H9 (cell line): Measurements from ENCODE around the gene DPPA2. TPM values are rescaled to one million over a fixed set of nuclear protein-coding genes. Genes with fewer than 3 reads are reported as not detected.

Experiments used
- DNase-seq: peaks from one replicate; pipeline ENCODE4 v3.0.0-alpha.2; 2017
- H2AFZ ChIP-seq: one replicate; pipeline ENCODE4 v1.6.1; 2013; ENCODE audit warnings: mild to moderate bottlenecking, low read length, control low read depth, moderate library complexity
- H2AK5ac ChIP-seq: 2 replicates; pipeline ENCODE4 v1.6.1; 2013; ENCODE audit warnings: low read length, control low read depth, mixed read lengths; ENCODE audit not compliant: insufficient read length
- H2BK120ac ChIP-seq: one replicate; pipeline ENCODE4 v1.6.1; 2013; ENCODE audit warnings: low read depth, mild to moderate bottlenecking, low read length, control low read depth, inconsistent platforms; ENCODE audit not compliant: poor library complexity, severe bottlenecking
- H2BK12ac ChIP-seq: 2 replicates; pipeline ENCODE4 v1.6.1; 2013; ENCODE audit warnings: low read length, control low read depth, mixed read lengths, low read depth; ENCODE audit not compliant: insufficient read length
- H2BK15ac ChIP-seq: 2 replicates; pipeline ENCODE4 v1.6.1; 2013; ENCODE audit warnings: low read depth, low read length, control low read depth
- H2BK20ac ChIP-seq: one replicate; pipeline ENCODE4 v1.6.1; 2013; ENCODE audit warnings: low read depth, mild to moderate bottlenecking, low read length, control low read depth, inconsistent platforms; ENCODE audit not compliant: poor library complexity, severe bottlenecking
- H2BK5ac ChIP-seq: 2 replicates; pipeline ENCODE4 v1.6.1; 2013; ENCODE audit warnings: low read length, control low read depth, mixed read lengths; ENCODE audit not compliant: insufficient read length
- H3K14ac ChIP-seq: 2 replicates; pipeline ENCODE4 v1.6.1; 2013; ENCODE audit warnings: low read length, control low read depth; ENCODE audit not compliant: insufficient read depth
- H3K18ac ChIP-seq: 2 replicates; pipeline ENCODE4 v1.6.1; 2013; ENCODE audit warnings: low read depth, mild to moderate bottlenecking, mixed read lengths, low read length, control low read depth; ENCODE audit not compliant: insufficient read length
- H3K23ac ChIP-seq: 2 replicates; pipeline ENCODE4 v1.6.1; 2013; ENCODE audit warnings: low read length, control low read depth, mixed read lengths, low read depth; ENCODE audit not compliant: insufficient read length
- H3K23me2 ChIP-seq: 2 replicates; pipeline ENCODE4 v1.6.1; 2013; ENCODE audit warnings: low read depth, mild to moderate bottlenecking, mixed read lengths, low read length, control low read depth; ENCODE audit not compliant: insufficient read length, poor library complexity, severe bottlenecking
- H3K27ac ChIP-seq: 2 replicates; pipeline ENCODE4 v1.5.1; 2013; ENCODE audit warnings: low read length, control low read depth, mixed read lengths, low read depth; ENCODE audit not compliant: insufficient read length
- H3K27me3 ChIP-seq: 2 replicates; pipeline ENCODE4 v1.6.1; 2013; ENCODE audit warnings: low read length, control low read depth, inconsistent platforms; ENCODE audit not compliant: insufficient read depth
- H3K4ac ChIP-seq: 2 replicates; pipeline ENCODE4 v1.6.1; 2013; ENCODE audit warnings: low read depth, mild to moderate bottlenecking, control low read depth, inconsistent platforms, low read length, moderate library complexity
- H3K4me1 ChIP-seq: 2 replicates; pipeline ENCODE4 v1.6.1; 2013; ENCODE audit warnings: low read length, control low read depth, inconsistent platforms; ENCODE audit not compliant: insufficient read depth
- H3K4me2 ChIP-seq: 2 replicates; pipeline ENCODE4 v1.6.1; 2013; ENCODE audit warnings: low read length, control low read depth, mixed read lengths; ENCODE audit not compliant: insufficient read length, insufficient read depth
- H3K56ac ChIP-seq: 2 replicates; pipeline ENCODE4 v1.6.1; 2013; ENCODE audit warnings: low read depth, mild to moderate bottlenecking, mixed read lengths, low read length, control low read depth; ENCODE audit not compliant: insufficient read length
- H3K79me1 ChIP-seq: 2 replicates; pipeline ENCODE4 v1.6.1; 2013; ENCODE audit warnings: low read depth, mild to moderate bottlenecking, moderate library complexity, low read length, control low read depth, inconsistent platforms; ENCODE audit not compliant: insufficient read depth, poor library complexity, severe bottlenecking
- H3K79me2 ChIP-seq: 2 replicates; pipeline ENCODE4 v1.6.1; 2013; ENCODE audit warnings: low read length, control low read depth, inconsistent platforms; ENCODE audit not compliant: insufficient read depth
- H3K9ac ChIP-seq: 2 replicates; pipeline ENCODE4 v1.6.1; 2013; ENCODE audit warnings: low read length, control low read depth, mixed read lengths; ENCODE audit not compliant: insufficient read length; ENCODE audit errors: extremely low read depth
- H3K9me3 ChIP-seq: one replicate; pipeline ENCODE4 v1.6.1; 2013; ENCODE audit warnings: low read depth, low read length, inconsistent platforms; ENCODE audit not compliant: control insufficient read depth
- H3T11ph ChIP-seq: one replicate; pipeline ENCODE4 v1.6.1; 2013; ENCODE audit warnings: mild to moderate bottlenecking, low read length, control low read depth, inconsistent platforms
- H4K20me1 ChIP-seq: one replicate; pipeline ENCODE4 v1.6.1; 2013; ENCODE audit not compliant: control insufficient read depth, insufficient read length, insufficient read depth
- H4K5ac ChIP-seq: 2 replicates; pipeline ENCODE4 v1.6.1; 2013; ENCODE audit warnings: low read depth, mild to moderate bottlenecking, mixed read lengths, low read length, control low read depth; ENCODE audit not compliant: insufficient read length
- H4K8ac ChIP-seq: replicated peaks from 2 replicates; pipeline ENCODE4 v1.6.1; 2013; ENCODE audit warnings: low read length, control low read depth, mixed read lengths, low read depth; ENCODE audit not compliant: insufficient read length
- H4K91ac ChIP-seq: 2 replicates; pipeline ENCODE4 v1.6.1; 2013; ENCODE audit warnings: low read depth, mild to moderate bottlenecking, moderate library complexity, mixed read lengths, low read length, control low read depth; ENCODE audit not compliant: insufficient read length
- H3K27ac Mint-ChIP-seq, 3 experiments: 2 replicates in 2 of 3; 3 replicates in 1 of 3; pipeline ENCODE4 v1.8.0; 2020 to 2021; ENCODE audit warnings: mixed read lengths in 3 of 3, mild to moderate bottlenecking in 1 of 3, moderate library complexity in 1 of 3
- H3K27me3 Mint-ChIP-seq: 2 replicates; pipeline ENCODE4 v1.8.0; 2021; ENCODE audit warnings: low read depth, mild to moderate bottlenecking, moderate library complexity, mixed read lengths
- H3K36me3 Mint-ChIP-seq, 3 experiments: 2 replicates in 2 of 3; 3 replicates in 1 of 3; pipeline ENCODE4 v1.8.0; 2020 to 2021; ENCODE audit warnings: low read depth in 3 of 3, mixed read lengths in 3 of 3; ENCODE audit not compliant: insufficient read depth in 1 of 3
- H3K4me1 Mint-ChIP-seq, 2 experiments: 2 replicates each; pipeline ENCODE4 v1.8.0; 2020; ENCODE audit warnings: mixed read lengths in 2 of 2
- H3K4me3 Mint-ChIP-seq, 2 experiments: 2 replicates in 1 of 2; 3 replicates in 1 of 2; pipeline ENCODE4 v1.8.0; 2020 to 2021; ENCODE audit warnings: mild to moderate bottlenecking in 2 of 2, mixed read lengths in 2 of 2, moderate library complexity in 1 of 2
- H3K9me3 Mint-ChIP-seq, 2 experiments: 2 replicates in 1 of 2; 3 replicates in 1 of 2; pipeline ENCODE4 v1.8.0; 2020; ENCODE audit warnings: mild to moderate bottlenecking in 2 of 2, mixed read lengths in 2 of 2, moderate library complexity in 1 of 2
- CTCF ChIP-seq: fragments of 200-600 bp; sonication (generic); conservative IDR thresholded peaks from 3 replicates; pipeline ENCODE4 v1.8.0; 2021; ENCODE audit warnings: antibody characterized with exemption, mild to moderate bottlenecking
- WGBS: extraction: QIAGEN DNeasy Blood & Tissue Kit; methylation state at CpG from one replicate; pipeline ENCODE4 v1.1.7; 2013; ENCODE audit warnings: missing lambda C conversion rate, low lambda C conversion rate, mixed read lengths; ENCODE audit not compliant: insufficient read length; ENCODE audit errors: extremely low coverage; 5-methylcytosine and 5-hydroxymethylcytosine counted together
- total RNA-seq: library from RNA; stranded (reverse); gene quantifications from 2 replicates; pipeline ENCODE4 v1.2.1, GENCODE V29; 2021

DPPA2 gene
- total RNA-seq, 1 experiment from 2014 or later, result 3.2 TPM

GRCh38 chr3:109252641-109253040 is 63.7 kb downstream of the DPPA2 start:
- H3K23ac ChIP-seq, result no peak overlapping the region
- H3K27me3 Mint-ChIP-seq, result peaks cover 2% of the 10 kb centered on the region; the same call in 1 of the 2 replicates
- H3K23me2 ChIP-seq, result no peaks in the 10 kb centered on the region
- no peaks in the 10 kb centered on the region for H3K9me3 Mint-ChIP-seq
- H3K79me1 ChIP-seq, result no peaks in the 10 kb centered on the region
- H3K27me3 ChIP-seq, result no peaks in the 10 kb centered on the region
- TF ChIP-seq CTCF, result no peak
- H3K4me2 ChIP-seq, result no peak overlapping the region
- no peak for DNase-seq
- WGBS, result no CpG with 5 or more reads among the region's 3 CpGs
- no peak overlapping the region for H3K18ac ChIP-seq
- no peaks in the 10 kb centered on the region for H3K9me3 ChIP-seq
- no peak overlapping the region; a peak in 1 of 5 replicates for H3K4me3 Mint-ChIP-seq
- no peak overlapping the region for H3K27ac Mint-ChIP-seq
- no peaks in the 10 kb centered on the region for H4K20me1 ChIP-seq
- H3K4me1 Mint-ChIP-seq, result no peaks in the 10 kb centered on the region
- no peak overlapping the region for H2BK120ac ChIP-seq
- no peak overlapping the region for H2AFZ ChIP-seq
- no peak overlapping the region for H2AK5ac ChIP-seq
- H2BK20ac ChIP-seq, result no peak overlapping the region
- H4K8ac ChIP-seq, result no peak overlapping the region
- no peak overlapping the region for H3K56ac ChIP-seq
- H4K5ac ChIP-seq, result no peak overlapping the region
- H3K27ac ChIP-seq, result no peak overlapping the region
- H2BK5ac ChIP-seq, result no peak overlapping the region
- H2BK15ac ChIP-seq, result no peak overlapping the region
- H3K79me2 ChIP-seq, result no peaks in the 10 kb centered on the region
- H3K4me1 ChIP-seq, result no peaks in the 10 kb centered on the region
- H3K4ac ChIP-seq, result no peak overlapping the region
- H3K9ac ChIP-seq, result no peak overlapping the region
- H3K14ac ChIP-seq, result no peak overlapping the region
- H4K91ac ChIP-seq, result no peak overlapping the region
- no peak overlapping the region for H3T11ph ChIP-seq
- no peak overlapping the region for H2BK12ac ChIP-seq
- no peaks in the 10 kb centered on the region for H3K36me3 Mint-ChIP-seq

Other genes starting within 250 kb of the DPPA2 start
- not detected in 2 replicates for gene MORC1, start 198.4 kb downstream of the DPPA2 start, total RNA-seq
- gene C3orf85, start 179.8 kb downstream of the DPPA2 start, total RNA-seq, result not detected in 2 replicates
- gene DPPA4, start 21.0 kb upstream of the DPPA2 start, total RNA-seq, result 796 and 821 TPM in 2 replicates